Ishikawa (cell line): Measurements from ENCODE around the gene PSMD11.

Experiments used
- CEBPB ChIP-seq: IDR thresholded peaks from 2 replicates; pipeline ENCODE4 v1.6.1; 2012
- CREB1 ChIP-seq: IDR thresholded peaks from 2 replicates; pipeline ENCODE4 v1.6.1; 2012; ENCODE audit warnings: low read depth
- EGR1 ChIP-seq: IDR thresholded peaks from 2 replicates; pipeline ENCODE4 v1.6.1; 2012
- EP300 ChIP-seq: IDR thresholded peaks from 2 replicates; pipeline ENCODE4 v1.6.1; 2012; ENCODE audit warnings: borderline replicate concordance
- FOXM1 ChIP-seq: IDR thresholded peaks from 2 replicates; pipeline ENCODE4 v1.6.1; 2012; ENCODE audit warnings: low read depth, borderline replicate concordance
- NFIC ChIP-seq: IDR thresholded peaks from 2 replicates; pipeline ENCODE4 v1.6.1; 2012
- RAD21 ChIP-seq: IDR thresholded peaks from 2 replicates; pipeline ENCODE4 v1.6.1; 2012; ENCODE audit warnings: low read depth
- TAF1 ChIP-seq: IDR thresholded peaks from 2 replicates; pipeline ENCODE4 v1.6.1; 2012; ENCODE audit warnings: low read depth, mild to moderate bottlenecking
- TCF12 ChIP-seq: IDR thresholded peaks from 2 replicates; pipeline ENCODE4 v1.6.1; 2012; ENCODE audit warnings: low read depth
- TEAD4 ChIP-seq: IDR thresholded peaks from 2 replicates; pipeline ENCODE4 v1.6.1; 2012
- YY1 ChIP-seq: IDR thresholded peaks from 2 replicates; pipeline ENCODE4 v1.6.1; 2012; ENCODE audit warnings: low read depth
- ZBTB7A ChIP-seq: IDR thresholded peaks from 2 replicates; pipeline ENCODE4 v1.6.1; 2012; ENCODE audit warnings: low read depth
- TF ChIP-seq, protein P1 (sequence below): IDR thresholded peaks from 2 replicates; pipeline ENCODE4 v1.6.1; 2012
- TF ChIP-seq, protein P2 (sequence below): IDR thresholded peaks from 2 replicates; pipeline ENCODE4 v1.6.1; 2012; ENCODE audit warnings: low read depth, mild to moderate bottlenecking
- TF ChIP-seq, protein P3 (sequence below): IDR thresholded peaks from 2 replicates; pipeline ENCODE4 v1.6.1; 2012

Gene PSMD11

GRCh38 chr17:32452281-32452680, 8.0 kb downstream of the PSMD11 start:
- TF ChIP-seq CREB1: no peak
- TF ChIP-seq EP300: no peak
- TF ChIP-seq, protein P1, sequence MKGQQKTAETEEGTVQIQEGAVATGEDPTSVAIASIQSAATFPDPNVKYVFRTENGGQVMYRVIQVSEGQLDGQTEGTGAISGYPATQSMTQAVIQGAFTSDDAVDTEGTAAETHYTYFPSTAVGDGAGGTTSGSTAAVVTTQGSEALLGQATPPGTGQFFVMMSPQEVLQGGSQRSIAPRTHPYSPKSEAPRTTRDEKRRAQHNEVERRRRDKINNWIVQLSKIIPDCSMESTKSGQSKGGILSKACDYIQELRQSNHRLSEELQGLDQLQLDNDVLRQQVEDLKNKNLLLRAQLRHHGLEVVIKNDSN: no peak
- no peak for TF ChIP-seq TEAD4
- TF ChIP-seq YY1: no peak
- TF ChIP-seq EGR1: no peak
- no peak for TF ChIP-seq RAD21
- TF ChIP-seq, protein P2, sequence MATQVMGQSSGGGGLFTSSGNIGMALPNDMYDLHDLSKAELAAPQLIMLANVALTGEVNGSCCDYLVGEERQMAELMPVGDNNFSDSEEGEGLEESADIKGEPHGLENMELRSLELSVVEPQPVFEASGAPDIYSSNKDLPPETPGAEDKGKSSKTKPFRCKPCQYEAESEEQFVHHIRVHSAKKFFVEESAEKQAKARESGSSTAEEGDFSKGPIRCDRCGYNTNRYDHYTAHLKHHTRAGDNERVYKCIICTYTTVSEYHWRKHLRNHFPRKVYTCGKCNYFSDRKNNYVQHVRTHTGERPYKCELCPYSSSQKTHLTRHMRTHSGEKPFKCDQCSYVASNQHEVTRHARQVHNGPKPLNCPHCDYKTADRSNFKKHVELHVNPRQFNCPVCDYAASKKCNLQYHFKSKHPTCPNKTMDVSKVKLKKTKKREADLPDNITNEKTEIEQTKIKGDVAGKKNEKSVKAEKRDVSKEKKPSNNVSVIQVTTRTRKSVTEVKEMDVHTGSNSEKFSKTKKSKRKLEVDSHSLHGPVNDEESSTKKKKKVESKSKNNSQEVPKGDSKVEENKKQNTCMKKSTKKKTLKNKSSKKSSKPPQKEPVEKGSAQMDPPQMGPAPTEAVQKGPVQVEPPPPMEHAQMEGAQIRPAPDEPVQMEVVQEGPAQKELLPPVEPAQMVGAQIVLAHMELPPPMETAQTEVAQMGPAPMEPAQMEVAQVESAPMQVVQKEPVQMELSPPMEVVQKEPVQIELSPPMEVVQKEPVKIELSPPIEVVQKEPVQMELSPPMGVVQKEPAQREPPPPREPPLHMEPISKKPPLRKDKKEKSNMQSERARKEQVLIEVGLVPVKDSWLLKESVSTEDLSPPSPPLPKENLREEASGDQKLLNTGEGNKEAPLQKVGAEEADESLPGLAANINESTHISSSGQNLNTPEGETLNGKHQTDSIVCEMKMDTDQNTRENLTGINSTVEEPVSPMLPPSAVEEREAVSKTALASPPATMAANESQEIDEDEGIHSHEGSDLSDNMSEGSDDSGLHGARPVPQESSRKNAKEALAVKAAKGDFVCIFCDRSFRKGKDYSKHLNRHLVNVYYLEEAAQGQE: no peak
- TF ChIP-seq TCF12: no peak
- no peak for TF ChIP-seq CEBPB
- no peak for TF ChIP-seq ZBTB7A
- no peak for TF ChIP-seq NFIC

GRCh38 chr17:32453370-32453769, 9.1 kb downstream of the PSMD11 start:
- TF ChIP-seq ZBTB7A (no peak), TEAD4 (no peak), EGR1 (no peak), EP300 (no peak), TCF12 (no peak), FOXM1 (no peak), RAD21 (no peak), NFIC (no peak), CEBPB (no peak)
- TF ChIP-seq, protein P3, sequence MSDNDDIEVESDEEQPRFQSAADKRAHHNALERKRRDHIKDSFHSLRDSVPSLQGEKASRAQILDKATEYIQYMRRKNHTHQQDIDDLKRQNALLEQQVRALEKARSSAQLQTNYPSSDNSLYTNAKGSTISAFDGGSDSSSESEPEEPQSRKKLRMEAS: no peak

- TF ChIP-seq, protein P2: no peak
- TF ChIP-seq TEAD4 (no peak), TCF12 (no peak)
Observed at GRCh38 chr17:32458371-32458770, 14.1 kb downstream of the PSMD11 start.

GRCh38 chr17:32460054-32460453, 15.7 kb downstream of the PSMD11 start:
- TF ChIP-seq TAF1 (no peak), EP300 (no peak), RAD21 (no peak), EGR1 (no peak), NFIC (no peak), YY1 (no peak), CREB1 (no peak), TEAD4 (no peak), TCF12 (no peak), ZBTB7A (no peak), CEBPB (no peak), FOXM1 (no peak)
- TF ChIP-seq, protein P3: no peak
- TF ChIP-seq, protein P1: no peak
- TF ChIP-seq, protein P2: no peak

GRCh38 chr17:32461498-32461852, 17.2 kb downstream of the PSMD11 start:
- no peak for TF ChIP-seq CREB1
- no peak for TF ChIP-seq TCF12
- TF ChIP-seq CEBPB: no peak
- TF ChIP-seq FOXM1: no peak
